VCaP (cell line): Measurements from ENCODE around the gene CRLF1.

ENCODE experiments used
- H3K27ac ChIP-seq: fragments of 450-650 bp; 2 replicates; pipeline ENCODE4 v1.5.1; 2017
- TF ChIP-seq, protein P1 (sequence below): fragments of 450-650 bp; conservative IDR thresholded peaks from 2 replicates; pipeline ENCODE4 v1.5.1; 2017; ENCODE audit warnings: mild to moderate bottlenecking, moderate library complexity

CRLF1 gene, protein sequence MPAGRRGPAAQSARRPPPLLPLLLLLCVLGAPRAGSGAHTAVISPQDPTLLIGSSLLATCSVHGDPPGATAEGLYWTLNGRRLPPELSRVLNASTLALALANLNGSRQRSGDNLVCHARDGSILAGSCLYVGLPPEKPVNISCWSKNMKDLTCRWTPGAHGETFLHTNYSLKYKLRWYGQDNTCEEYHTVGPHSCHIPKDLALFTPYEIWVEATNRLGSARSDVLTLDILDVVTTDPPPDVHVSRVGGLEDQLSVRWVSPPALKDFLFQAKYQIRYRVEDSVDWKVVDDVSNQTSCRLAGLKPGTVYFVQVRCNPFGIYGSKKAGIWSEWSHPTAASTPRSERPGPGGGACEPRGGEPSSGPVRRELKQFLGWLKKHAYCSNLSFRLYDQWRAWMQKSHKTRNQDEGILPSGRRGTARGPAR

DNA sequence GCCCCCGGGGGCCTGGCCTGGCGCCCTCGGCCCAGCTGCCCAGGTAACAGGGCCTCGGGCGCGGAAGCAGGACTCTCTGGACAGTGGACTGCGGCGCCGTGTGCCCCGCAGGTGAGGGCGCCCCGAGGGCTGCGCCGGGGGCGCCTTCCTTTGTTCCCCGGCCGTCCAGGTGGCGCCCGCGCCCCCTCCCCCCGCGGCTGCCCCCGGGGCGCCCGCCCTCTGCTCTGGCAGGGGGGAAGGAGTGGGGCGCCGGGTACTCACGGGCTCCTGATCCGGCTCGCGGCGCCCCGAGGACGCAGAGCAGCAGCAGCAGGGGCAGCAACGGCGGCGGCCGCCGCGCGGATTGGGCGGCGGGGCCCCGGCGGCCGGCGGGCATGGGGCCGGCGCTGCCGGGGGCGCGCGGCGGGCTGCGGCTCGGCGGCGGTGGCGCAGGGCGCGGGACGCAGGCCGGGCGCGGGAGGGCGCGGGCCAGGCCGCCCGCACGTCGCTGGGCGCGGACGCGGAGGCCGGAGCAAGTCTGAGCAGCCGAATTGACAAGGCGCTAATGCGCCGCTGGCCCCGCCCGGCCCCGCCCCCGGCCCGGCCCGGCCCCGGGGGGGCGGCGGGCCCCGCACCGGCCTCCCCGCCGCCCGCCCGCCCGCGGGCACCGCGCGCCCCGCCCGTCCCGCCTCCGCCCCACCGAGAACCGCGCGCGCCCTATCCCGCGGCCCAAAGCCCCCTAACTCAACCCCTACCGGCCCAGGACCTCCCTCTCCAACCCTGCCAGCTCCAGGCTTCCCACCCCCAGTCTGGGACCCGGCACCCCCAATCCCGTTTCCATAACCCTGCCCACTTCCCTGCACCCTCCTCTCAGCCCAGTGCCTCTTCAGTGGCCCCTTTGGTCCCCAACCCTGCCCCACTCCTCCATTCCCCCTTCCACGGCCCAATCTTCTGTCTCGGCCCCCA lies at the start of gene CRLF1:
TSS of gene CRLF1 (minus strand) at position 519 of the 945 bp plus-strand sequence. CDS start at position 376, 143 bp downstream.
- TF ChIP-seq, protein P1, sequence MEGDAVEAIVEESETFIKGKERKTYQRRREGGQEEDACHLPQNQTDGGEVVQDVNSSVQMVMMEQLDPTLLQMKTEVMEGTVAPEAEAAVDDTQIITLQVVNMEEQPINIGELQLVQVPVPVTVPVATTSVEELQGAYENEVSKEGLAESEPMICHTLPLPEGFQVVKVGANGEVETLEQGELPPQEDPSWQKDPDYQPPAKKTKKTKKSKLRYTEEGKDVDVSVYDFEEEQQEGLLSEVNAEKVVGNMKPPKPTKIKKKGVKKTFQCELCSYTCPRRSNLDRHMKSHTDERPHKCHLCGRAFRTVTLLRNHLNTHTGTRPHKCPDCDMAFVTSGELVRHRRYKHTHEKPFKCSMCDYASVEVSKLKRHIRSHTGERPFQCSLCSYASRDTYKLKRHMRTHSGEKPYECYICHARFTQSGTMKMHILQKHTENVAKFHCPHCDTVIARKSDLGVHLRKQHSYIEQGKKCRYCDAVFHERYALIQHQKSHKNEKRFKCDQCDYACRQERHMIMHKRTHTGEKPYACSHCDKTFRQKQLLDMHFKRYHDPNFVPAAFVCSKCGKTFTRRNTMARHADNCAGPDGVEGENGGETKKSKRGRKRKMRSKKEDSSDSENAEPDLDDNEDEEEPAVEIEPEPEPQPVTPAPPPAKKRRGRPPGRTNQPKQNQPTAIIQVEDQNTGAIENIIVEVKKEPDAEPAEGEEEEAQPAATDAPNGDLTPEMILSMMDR = no peak
- no peak within 1 kb of the TSS for H3K27ac ChIP-seq

DNA sequence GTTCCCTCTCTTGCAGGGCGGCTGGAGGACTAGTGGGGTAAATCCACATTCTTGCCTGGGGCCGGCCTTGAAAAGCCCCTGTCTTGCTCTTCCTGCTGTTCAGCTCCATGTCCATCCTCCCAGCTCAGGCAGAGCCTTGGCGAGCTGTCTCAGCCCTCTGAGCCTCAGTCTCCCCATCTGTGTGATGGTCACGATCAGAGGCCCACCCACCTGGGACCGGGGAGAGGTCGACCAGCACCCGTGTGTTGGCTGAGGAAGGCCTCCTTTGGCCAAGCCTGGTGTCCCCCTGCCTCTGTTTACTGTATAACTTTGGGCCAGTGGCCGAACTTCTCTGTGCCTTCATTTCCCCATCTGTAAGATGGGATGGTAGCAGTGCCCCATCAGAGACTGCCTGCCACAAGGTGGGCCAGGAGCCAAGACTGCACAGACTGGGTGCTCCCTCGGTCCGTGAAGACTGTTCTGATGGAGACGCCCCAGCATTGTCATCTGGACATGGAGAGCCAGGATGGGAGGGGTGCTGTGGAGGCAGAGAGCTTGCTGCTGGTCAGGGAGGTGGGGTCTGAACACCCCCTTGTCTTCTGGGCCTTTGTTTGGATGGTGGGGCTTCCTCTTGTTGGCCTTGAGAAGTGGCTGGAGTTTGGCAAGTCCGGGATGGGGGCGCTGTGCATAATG lies 48.7 kb upstream of the CRLF1 start:
- TF ChIP-seq, protein P1 = no peak

DNA sequence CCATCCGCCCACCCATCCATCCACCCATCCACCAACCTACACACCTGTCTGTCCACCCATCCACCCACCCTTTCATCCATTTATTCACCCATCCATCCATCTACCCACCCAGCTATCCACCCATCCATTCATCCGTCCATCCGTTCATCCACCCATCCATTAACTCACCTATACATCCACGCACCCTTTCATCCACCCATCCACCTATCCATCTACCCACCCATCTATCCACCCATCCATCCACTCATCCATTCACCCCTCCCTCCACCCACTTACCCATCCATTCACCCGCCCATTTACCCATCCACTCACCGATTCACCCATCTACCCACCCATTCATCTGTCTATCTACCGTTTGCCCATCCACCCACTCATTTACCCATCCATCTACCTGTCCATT lies 47.9 kb upstream of the CRLF1 start:
- TF ChIP-seq, protein P1 = no peak
- H3K27ac ChIP-seq = no peak overlapping the region

More for the DNA sequence above, 48.7 kb upstream of the CRLF1 start:
- H3K27ac ChIP-seq = no peak overlapping the region

DNA sequence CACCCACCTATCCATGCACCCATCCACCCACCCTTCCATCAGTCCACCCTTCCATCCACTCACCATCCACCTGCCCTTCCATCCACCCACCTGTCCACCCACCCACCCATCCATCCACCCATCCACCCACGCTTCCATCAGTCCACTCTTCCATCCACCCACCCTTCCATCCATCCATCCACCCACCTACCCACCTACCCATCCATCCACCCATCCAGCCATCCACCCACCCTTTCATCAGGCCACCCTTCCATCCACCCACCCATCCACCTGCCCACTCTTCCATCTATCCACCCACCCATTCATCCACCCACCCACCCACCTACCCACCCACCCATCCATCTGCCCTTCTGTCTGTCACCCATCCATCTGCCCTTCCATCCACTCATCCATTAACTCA lies 47.3 kb upstream of the CRLF1 start:
- TF ChIP-seq, protein P1 = no peak
- H3K27ac ChIP-seq = no peak overlapping the region

DNA sequence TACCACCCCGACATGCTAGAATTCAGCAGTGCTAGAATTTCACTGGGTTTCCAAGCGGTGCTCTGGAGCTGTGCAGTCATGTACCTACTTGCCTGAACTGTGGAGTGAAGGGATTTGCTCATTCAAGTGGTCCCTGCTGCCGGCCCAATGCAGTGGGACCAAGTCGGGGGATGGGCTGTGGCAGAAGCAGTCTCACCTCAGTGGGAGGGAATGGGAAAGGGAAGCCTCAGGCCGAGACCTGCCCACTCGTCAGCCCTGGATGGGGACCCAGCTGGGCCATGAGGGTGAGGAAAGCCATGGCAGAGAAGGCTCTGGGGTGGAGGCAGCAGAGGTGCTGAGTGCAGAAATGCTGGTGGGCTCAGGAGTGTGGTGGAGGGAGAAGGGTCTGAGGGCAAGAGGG lies 45.1 kb upstream of the CRLF1 start:
- H3K27ac ChIP-seq = no peak overlapping the region
- TF ChIP-seq, protein P1 = no peak

DNA sequence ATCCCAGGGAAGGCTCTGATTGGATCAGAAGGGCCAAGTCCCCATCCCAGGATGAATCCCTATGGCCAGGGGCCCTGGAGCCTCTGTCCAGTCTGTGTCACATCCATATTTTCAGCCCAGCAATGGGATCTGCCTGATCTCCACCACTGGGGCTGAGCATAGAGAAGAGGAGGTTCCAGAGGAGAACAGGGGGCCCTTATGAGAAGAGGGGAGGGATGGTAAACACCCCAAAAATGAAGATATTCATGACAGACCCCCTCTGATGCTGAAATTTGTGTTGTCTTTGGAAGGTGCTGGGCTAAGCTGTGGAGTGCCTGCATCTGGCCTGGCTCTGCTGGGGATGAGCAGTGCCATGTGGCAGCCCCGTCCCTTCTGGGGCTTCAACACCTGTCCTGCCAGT lies 44.7 kb upstream of the CRLF1 start:
- H3K27ac ChIP-seq = no peak overlapping the region
- TF ChIP-seq, protein P1 = no peak
